HepG2 (cell line): ENCODE measurements around the gene IP6K1. TPM values are rescaled to one million over a fixed set of nuclear protein-coding genes. Genes with fewer than 3 reads are reported as not detected.

Source experiments
- ATAC-seq: fragments of 200-7000 bp; cut with Tn5 transposase; 3 replicates; pipeline ENCODE4 v1.9.1; 2020; ENCODE audit warnings: mild to moderate bottlenecking, moderate library complexity
- BruUV-seq: library from RNA; stranded (reverse); fragments of 400-500 nt; replicated peaks from 2 replicates; lab custom pipeline; 2021; lab: Mats Ljungman, UMichigan
- CTCF ChIA-PET: fragments of 300-600 bp; formaldehyde crosslinking; extraction: SDS; loops from one replicate; lab custom pipeline; 2021; ENCODE audit warnings: low total read pairs, inconsistent platforms, low intra/inter-chr PET ratio; lab: Yijun Ruan, JAX
- POLR2A ChIA-PET: fragments of 350-600 bp; sonication (Branson Sonifier 250); formaldehyde crosslinking; loops from one replicate; lab custom pipeline; 2020; ENCODE audit warnings: antibody characterized with exemption, inconsistent platforms; lab: Yijun Ruan, JAX
- DNase-seq: peaks from one replicate; pipeline ENCODE4 v3.0.0-alpha.2; 2015; ENCODE audit warnings: low spot score
- FAIRE-seq: peaks from 3 replicates; lab custom pipeline; 2011; peaks lifted over from hg19 to GRCh38; lab: Jason Lieb, UNC
- H2AFZ ChIP-seq: one replicate; pipeline ENCODE4 v1.6.1; 2011; ENCODE audit warnings: low read length, inconsistent platforms
- H3K27ac ChIP-seq: fragments of 300-600 bp; 3 replicates; pipeline ENCODE4 v1.8.0; 2011; ENCODE audit warnings: mixed run types, mild to moderate bottlenecking, mixed read lengths, low read length, inconsistent platforms; ENCODE audit not compliant: insufficient read depth; ENCODE audit errors: extremely low read length
- H3K27me3 ChIP-seq, 2 experiments: fragments of 200-600 bp in 1 of 2; 2 replicates in 1 of 2; 3 replicates in 1 of 2; pipeline versions ENCODE4 v1.6.0 to v1.8.0; 2011; ENCODE audit warnings: low read length in 2 of 2, mild to moderate bottlenecking in 2 of 2, moderate library complexity in 2 of 2, inconsistent platforms in 1 of 2; ENCODE audit not compliant: insufficient read depth in 2 of 2, control insufficient read depth in 1 of 2
- H3K36me3 ChIP-seq, 2 experiments: fragments of 200-600 bp in 1 of 2; replicated peaks in 1 of 2; 2 replicates in 1 of 2; 3 replicates in 1 of 2; pipeline versions ENCODE4 v1.5.1 to v1.8.0; 2011; ENCODE audit warnings: low read length in 2 of 2, inconsistent platforms in 1 of 2; ENCODE audit not compliant: insufficient read depth in 2 of 2, control insufficient read depth in 1 of 2
- H3K4me1 ChIP-seq: 2 replicates; pipeline ENCODE4 v1.5.1; 2012; ENCODE audit warnings: low read length, inconsistent platforms; ENCODE audit not compliant: insufficient read depth
- H3K4me2 ChIP-seq: 2 replicates; pipeline ENCODE4 v1.6.0; 2011; ENCODE audit warnings: low read depth, low read length, inconsistent platforms
- H3K4me3 ChIP-seq, 3 experiments: fragments of 200-600 bp in 1 of 3; sonication (generic), shearing (Covaris generic) in 1 of 3; replicated peaks in 1 of 3; 2 replicates each; pipeline ENCODE4 v1.5.1; 2011 to 2016; ENCODE audit warnings: low read length in 3 of 3, inconsistent platforms in 2 of 3, low read depth in 2 of 3, mild to moderate bottlenecking in 2 of 3, control low read depth in 1 of 3, mixed read lengths in 1 of 3; ENCODE audit not compliant: insufficient read depth in 1 of 3
- H3K79me2 ChIP-seq: one replicate; pipeline ENCODE4 v1.6.1; 2011; ENCODE audit warnings: low read length, inconsistent platforms; ENCODE audit not compliant: insufficient read depth
- H3K9ac ChIP-seq: 2 replicates; pipeline ENCODE4 v1.6.0; 2011; ENCODE audit warnings: mild to moderate bottlenecking, low read depth, low read length, inconsistent platforms; ENCODE audit not compliant: insufficient read depth
- H3K9me3 ChIP-seq: 2 replicates; pipeline ENCODE4 v1.5.1; 2012; ENCODE audit warnings: mild to moderate bottlenecking, low read length
- H4K20me1 ChIP-seq: 2 replicates; pipeline ENCODE4 v1.6.0; 2011; ENCODE audit warnings: inconsistent platforms, mild to moderate bottlenecking, low read length, moderate library complexity; ENCODE audit not compliant: insufficient read depth
- FOXA1 ChIP-seq, 2 experiments: fragments of 450-650 bp in 1 of 2; sonication (generic) in 1 of 2; formaldehyde crosslinking in 1 of 2; IDR thresholded peaks; 2 replicates each; pipeline versions ENCODE4 v1.4.0 to v1.6.1; 2016 to 2020; ENCODE audit warnings: missing genetic modification reagents in 1 of 2
- HCFC1 ChIP-seq: fragments of 150-350 bp; IDR thresholded peaks from 2 replicates; pipeline ENCODE4 v1.6.1; 2014; ENCODE audit warnings: low read depth, low read length
- PHB2 ChIP-seq: fragments of 450-650 bp; IDR thresholded peaks from 2 replicates; pipeline ENCODE4 v1.6.1; 2018; ENCODE audit not compliant: partially characterized antibody
- STAT5B ChIP-seq: sonication (generic); formaldehyde crosslinking; IDR thresholded peaks from 2 replicates; pipeline ENCODE4 v1.4.0; 2020; ENCODE audit warnings: missing genetic modification reagents
- ZBTB26 ChIP-seq: IDR thresholded peaks from 2 replicates; pipeline ENCODE4 v1.6.1; 2016; ENCODE audit warnings: missing compliant biosample characterization, missing genetic modification reagents, borderline replicate concordance
- ZIK1 ChIP-seq: sonication (generic); formaldehyde crosslinking; IDR thresholded peaks from 2 replicates; pipeline ENCODE4 v1.5.0; 2020; ENCODE audit warnings: mild to moderate bottlenecking, low read depth, missing genetic modification reagents, borderline replicate concordance
- ZNF24 ChIP-seq: fragments of 450-650 bp; IDR thresholded peaks from 2 replicates; pipeline ENCODE4 v1.6.1; 2017; ENCODE audit warnings: antibody characterized with exemption, mild to moderate bottlenecking
- ZNF382 ChIP-seq: sonication (generic); formaldehyde crosslinking; IDR thresholded peaks from 2 replicates; pipeline ENCODE4 v1.5.0; 2020; ENCODE audit warnings: missing genetic modification reagents, mild to moderate bottlenecking, borderline replicate concordance
- ZNF44 ChIP-seq: sonication (generic); formaldehyde crosslinking; IDR thresholded peaks from 2 replicates; pipeline ENCODE4 v1.5.1; 2020; ENCODE audit warnings: mild to moderate bottlenecking, missing genetic modification reagents
- ZNF558 ChIP-seq: sonication (generic); formaldehyde crosslinking; IDR thresholded peaks from 2 replicates; pipeline ENCODE4 v1.9.0; 2022; ENCODE audit warnings: mild to moderate bottlenecking, missing genetic modification reagents, borderline replicate concordance
- ZNF605 ChIP-seq: sonication (generic); formaldehyde crosslinking; IDR thresholded peaks from 2 replicates; pipeline ENCODE4 v1.8.0; 2022; ENCODE audit warnings: mild to moderate bottlenecking, missing genetic modification reagents
- ZNF678 ChIP-seq: sonication (generic); formaldehyde crosslinking; IDR thresholded peaks from 2 replicates; pipeline ENCODE4 v1.4.0; 2020; ENCODE audit warnings: mild to moderate bottlenecking, missing genetic modification reagents
- ZNF83 ChIP-seq: sonication (generic); formaldehyde crosslinking; IDR thresholded peaks from 2 replicates; pipeline ENCODE4 v1.4.0; 2020; ENCODE audit warnings: missing genetic modification reagents, mild to moderate bottlenecking, borderline replicate concordance
- WGBS: methylation state at CpG from one replicate; pipeline ENCODE4 v1.1.6; 2017; ENCODE audit warnings: low lambda C conversion rate; 5-methylcytosine and 5-hydroxymethylcytosine counted together
- in situ Hi-C: cut with HindIII; loops from 2 replicates; pipeline ENCODE4 v1.10.0; 2017; ENCODE audit warnings: low pct_unique_long_range_greater_than_20kb; ENCODE audit not compliant: extremely low pct_ligation_motif_present
- intact Hi-C: fragments of 100-400 bp; cut with micrococcal nuclease; formaldehyde crosslinking; loops from one replicate; pipeline ENCODE4 v1.10.0; 2022; ENCODE audit not compliant: unreplicated experiment
- polyA plus RNA-seq, 8 experiments: library from polyadenylated mRNA; depleted of rRNA in 3 of 8; stranded (reverse) in 7 of 8; unstranded in 1 of 8; fragments of >200 nt; fragmentation: Illumina TruSeq in 4 of 8; extraction: Trizol in 4 of 8; gene quantifications; 2 replicates each; pipeline versions ENCODE4 v1.2.1 to v1.2.3, GENCODE V29; 2011 to 2016; ENCODE audit warnings: low read depth in 4 of 8, missing spikeins in 1 of 8, mixed read lengths in 1 of 8; ENCODE audit not compliant: insufficient read depth in 1 of 8
- total RNA-seq, 5 experiments: library from RNA; depleted of rRNA; stranded (reverse); fragments of >200 nt; fragmentation: Illumina TruSeq; extraction: Trizol; gene quantifications; 2 replicates each; pipeline ENCODE4 v1.2.3, GENCODE V29; 2016; ENCODE audit warnings: low read depth in 1 of 5
- TF ChIP-seq, protein P1 (sequence below): sonication (generic); formaldehyde crosslinking; IDR thresholded peaks from 2 replicates; pipeline ENCODE4 v1.5.0; 2020; ENCODE audit warnings: missing genetic modification reagents
- TF ChIP-seq, protein P2 (sequence below): sonication (generic); formaldehyde crosslinking; IDR thresholded peaks from 2 replicates; pipeline ENCODE4 v1.4.0; 2020; ENCODE audit warnings: missing genetic modification reagents; ENCODE audit errors: not compliant biosample characterization
- TF ChIP-seq, protein P3 (sequence below): sonication (generic); formaldehyde crosslinking; IDR thresholded peaks from 2 replicates; pipeline ENCODE4 v1.4.0; 2020; ENCODE audit warnings: missing genetic modification reagents
- TF ChIP-seq, protein P4 (sequence below): sonication (generic); formaldehyde crosslinking; IDR thresholded peaks from 2 replicates; pipeline ENCODE4 v1.5.1; 2020; ENCODE audit warnings: missing genetic modification reagents, mild to moderate bottlenecking, borderline replicate concordance

Gene IP6K1
- total and polyA plus RNA-seq, 2 of the 13 experiments (the other 11 are each of a cell fraction or from before 2014, with no cell fraction given), result 17.7 to 29.7 TPM

DNA sequence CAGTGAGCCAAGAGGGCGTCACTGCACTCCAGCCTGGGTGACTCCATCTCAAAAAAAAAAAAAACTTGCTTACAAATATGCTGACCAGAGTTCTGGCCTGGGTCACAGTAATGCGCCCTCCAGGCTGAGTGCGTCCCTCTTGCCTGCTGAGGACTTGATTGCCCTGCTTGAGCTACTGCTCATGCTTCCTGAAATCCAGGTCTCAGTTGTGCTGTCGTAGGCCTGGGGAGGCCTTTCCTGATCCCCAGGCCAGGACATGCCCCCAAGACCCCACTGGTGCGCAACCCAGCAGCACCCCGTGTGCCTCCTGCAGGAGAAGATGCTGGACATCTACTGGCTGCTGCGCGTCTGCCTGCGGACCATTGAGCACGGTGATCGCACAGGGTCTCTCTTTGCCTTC, 74.2 kb downstream of the IP6K1 start:
- Histone ChIP-seq H3K27ac (no peak overlapping the region), H4K20me1 (no peaks in the 10 kb centered on the region), H3K79me2 (no peaks in the 10 kb centered on the region), H3K4me1 (peaks cover 23% of the 10 kb centered on the region), H3K4me2 (no peak overlapping the region), H3K9me3 (no peaks in the 10 kb centered on the region), H2AFZ (no peak overlapping the region), H3K27me3 (no peaks in the 10 kb centered on the region), H3K9ac (no peak overlapping the region), H3K36me3 (peaks cover 5 to 10% of the 10 kb centered on the region in 2 experiments; a peak in 4 of 5 replicates), H3K4me3 (no peak overlapping the region)
- POLR2A ChIA-PET, result no interaction called here
- no TSS peak for BruUV-seq
- in situ Hi-C loops (no loop called here), intact Hi-C loops (no loop called here)
- WGBS, result 97% methylated on average over 7 of the region's 11 CpGs
- FAIRE-seq (no peak), ATAC-seq (no peak), DNase-seq (no peak)
- CTCF ChIA-PET, result no interaction called here
- TF ChIP-seq ZNF83 (CRISPR knock-in tag) (no peak), ZNF558 (CRISPR knock-in tag) (no peak), ZNF605 (no peak), ZNF678 (CRISPR knock-in tag) (no peak), ZIK1 (CRISPR knock-in tag) (no peak), FOXA1 (IDR thresholded peaks at IDR 0.05) (no peak), FOXA1 (CRISPR knock-in tag; IDR thresholded peaks at IDR 0.05) (no peak), PHB2 (no peak), ZBTB26 (CRISPR knock-in tag) (no peak), ZNF24 (no peak), STAT5B (no peak), HCFC1 (no peak), ZNF44 (CRISPR knock-in tag) (no peak), ZNF382 (CRISPR knock-in tag) (no peak)
- TF ChIP-seq, protein P1, sequence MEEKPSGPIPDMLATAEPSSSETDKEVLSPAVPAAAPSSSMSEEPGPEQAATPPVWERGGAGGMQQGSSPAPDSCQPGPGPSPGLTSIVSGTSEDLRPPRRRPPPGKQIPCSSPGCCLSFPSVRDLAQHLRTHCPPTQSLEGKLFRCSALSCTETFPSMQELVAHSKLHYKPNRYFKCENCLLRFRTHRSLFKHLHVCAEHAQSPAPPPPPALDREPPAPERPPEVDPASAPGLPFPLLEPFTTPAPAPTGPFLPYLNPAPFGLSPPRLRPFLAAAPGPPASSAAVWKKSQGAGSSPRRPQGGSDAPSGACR (CRISPR knock-in tag), result no peak
- TF ChIP-seq, protein P2, sequence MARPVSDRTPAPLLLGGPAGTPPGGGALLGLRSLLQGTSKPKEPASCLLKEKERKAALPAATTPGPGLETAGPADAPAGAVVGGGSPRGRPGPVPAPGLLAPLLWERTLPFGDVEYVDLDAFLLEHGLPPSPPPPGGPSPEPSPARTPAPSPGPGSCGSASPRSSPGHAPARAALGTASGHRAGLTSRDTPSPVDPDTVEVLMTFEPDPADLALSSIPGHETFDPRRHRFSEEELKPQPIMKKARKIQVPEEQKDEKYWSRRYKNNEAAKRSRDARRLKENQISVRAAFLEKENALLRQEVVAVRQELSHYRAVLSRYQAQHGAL, result no peak
- TF ChIP-seq, protein P3, sequence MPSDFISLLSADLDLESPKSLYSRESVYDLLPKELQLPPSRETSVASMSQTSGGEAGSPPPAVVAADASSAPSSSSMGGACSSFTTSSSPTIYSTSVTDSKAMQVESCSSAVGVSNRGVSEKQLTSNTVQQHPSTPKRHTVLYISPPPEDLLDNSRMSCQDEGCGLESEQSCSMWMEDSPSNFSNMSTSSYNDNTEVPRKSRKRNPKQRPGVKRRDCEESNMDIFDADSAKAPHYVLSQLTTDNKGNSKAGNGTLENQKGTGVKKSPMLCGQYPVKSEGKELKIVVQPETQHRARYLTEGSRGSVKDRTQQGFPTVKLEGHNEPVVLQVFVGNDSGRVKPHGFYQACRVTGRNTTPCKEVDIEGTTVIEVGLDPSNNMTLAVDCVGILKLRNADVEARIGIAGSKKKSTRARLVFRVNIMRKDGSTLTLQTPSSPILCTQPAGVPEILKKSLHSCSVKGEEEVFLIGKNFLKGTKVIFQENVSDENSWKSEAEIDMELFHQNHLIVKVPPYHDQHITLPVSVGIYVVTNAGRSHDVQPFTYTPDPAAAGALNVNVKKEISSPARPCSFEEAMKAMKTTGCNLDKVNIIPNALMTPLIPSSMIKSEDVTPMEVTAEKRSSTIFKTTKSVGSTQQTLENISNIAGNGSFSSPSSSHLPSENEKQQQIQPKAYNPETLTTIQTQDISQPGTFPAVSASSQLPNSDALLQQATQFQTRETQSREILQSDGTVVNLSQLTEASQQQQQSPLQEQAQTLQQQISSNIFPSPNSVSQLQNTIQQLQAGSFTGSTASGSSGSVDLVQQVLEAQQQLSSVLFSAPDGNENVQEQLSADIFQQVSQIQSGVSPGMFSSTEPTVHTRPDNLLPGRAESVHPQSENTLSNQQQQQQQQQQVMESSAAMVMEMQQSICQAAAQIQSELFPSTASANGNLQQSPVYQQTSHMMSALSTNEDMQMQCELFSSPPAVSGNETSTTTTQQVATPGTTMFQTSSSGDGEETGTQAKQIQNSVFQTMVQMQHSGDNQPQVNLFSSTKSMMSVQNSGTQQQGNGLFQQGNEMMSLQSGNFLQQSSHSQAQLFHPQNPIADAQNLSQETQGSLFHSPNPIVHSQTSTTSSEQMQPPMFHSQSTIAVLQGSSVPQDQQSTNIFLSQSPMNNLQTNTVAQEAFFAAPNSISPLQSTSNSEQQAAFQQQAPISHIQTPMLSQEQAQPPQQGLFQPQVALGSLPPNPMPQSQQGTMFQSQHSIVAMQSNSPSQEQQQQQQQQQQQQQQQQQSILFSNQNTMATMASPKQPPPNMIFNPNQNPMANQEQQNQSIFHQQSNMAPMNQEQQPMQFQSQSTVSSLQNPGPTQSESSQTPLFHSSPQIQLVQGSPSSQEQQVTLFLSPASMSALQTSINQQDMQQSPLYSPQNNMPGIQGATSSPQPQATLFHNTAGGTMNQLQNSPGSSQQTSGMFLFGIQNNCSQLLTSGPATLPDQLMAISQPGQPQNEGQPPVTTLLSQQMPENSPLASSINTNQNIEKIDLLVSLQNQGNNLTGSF (CRISPR knock-in tag), result no peak
- TF ChIP-seq, protein P4, sequence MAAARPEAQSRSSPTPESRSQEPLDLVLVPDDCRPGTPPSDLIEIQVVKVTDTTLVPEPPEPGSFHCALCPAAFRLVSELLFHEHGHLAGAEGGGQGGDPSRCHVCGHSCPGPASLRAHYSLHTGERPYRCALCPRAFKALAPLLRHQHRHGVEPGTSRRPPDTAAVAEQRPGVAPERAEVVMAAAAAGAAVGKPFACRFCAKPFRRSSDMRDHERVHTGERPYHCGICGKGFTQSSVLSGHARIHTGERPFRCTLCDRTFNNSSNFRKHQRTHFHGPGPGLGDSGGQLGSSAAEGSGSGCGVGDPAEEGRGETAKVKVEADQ (CRISPR knock-in tag), result no peak
